ENCODE data around the gene SULT1E1.

SULT1E1 gene

GRCh38 chr4:69860052-69860451 is at the start of gene SULT1E1:
Gene SULT1E1 (minus strand): TSS chr4:69860145. CDS start chr4:69857644, 2,501 bp downstream.
- in situ Hi-C loops (cut with HindIII; ENCODE audit: low sequenced_read_pairs): no loop called here
- no peak for TF ChIP-seq CTCF (IDR thresholded peaks at IDR 0.05; ENCODE audit: low read depth, low read length)
- peak; percentile 53 for DNase-seq (ENCODE audit: low read depth, low spot score)
- H3K4me3 ChIP-seq (ENCODE audit: low read depth, low read length): no peak within 1 kb of the TSS

- DNase-seq (ENCODE audit: low read depth, low spot score): no peak
- no peak for TF ChIP-seq CTCF (IDR thresholded peaks at IDR 0.05; ENCODE audit: low read depth, low read length)
- no peak overlapping the region for H3K4me3 ChIP-seq (ENCODE audit: low read depth, low read length)
- in situ Hi-C loops (cut with HindIII; ENCODE audit: low sequenced_read_pairs): no loop called here
These were observed 49.2 kb upstream of the SULT1E1 start for GRCh38 chr4:69909195-69909594.

GRCh38 chr4:69907151-69907550 is 47.2 kb upstream of the SULT1E1 start:
- no peak for TF ChIP-seq CTCF (IDR thresholded peaks at IDR 0.05; ENCODE audit: low read depth, low read length)
- no peak overlapping the region for H3K4me3 ChIP-seq (ENCODE audit: low read depth, low read length)
- DNase-seq (ENCODE audit: low read depth, low spot score): no peak
- in situ Hi-C loops (cut with HindIII; ENCODE audit: low sequenced_read_pairs): no loop called here

GRCh38 chr4:69896530-69897116 is 36.7 kb upstream of the SULT1E1 start:
- peak; percentile 20 for DNase-seq (ENCODE audit: low read depth, low spot score)

GRCh38 chr4:69894721-69895120 is 34.8 kb upstream of the SULT1E1 start:
- no peak overlapping the region for H3K4me3 ChIP-seq (ENCODE audit: low read depth, low read length)
- in situ Hi-C loops (cut with HindIII; ENCODE audit: low sequenced_read_pairs): no loop called here
- no peak for TF ChIP-seq CTCF (IDR thresholded peaks at IDR 0.05; ENCODE audit: low read depth, low read length)
- no peak for DNase-seq (ENCODE audit: low read depth, low spot score)

More at GRCh38 chr4:69896530-69897116, 36.7 kb upstream of the SULT1E1 start:
- TF ChIP-seq CTCF (IDR thresholded peaks at IDR 0.05; ENCODE audit: low read depth, low read length): peak; percentile 53
- no peak overlapping the region for H3K4me3 ChIP-seq (ENCODE audit: low read depth, low read length)
- in situ Hi-C loops (cut with HindIII; ENCODE audit: low sequenced_read_pairs): no loop called here

GRCh38 chr4:69894186-69894585 is 34.2 kb upstream of the SULT1E1 start:
- in situ Hi-C loops (cut with HindIII; ENCODE audit: low sequenced_read_pairs): no loop called here
- no peak for DNase-seq (ENCODE audit: low read depth, low spot score)
- no peak overlapping the region for H3K4me3 ChIP-seq (ENCODE audit: low read depth, low read length)
- no peak for TF ChIP-seq CTCF (IDR thresholded peaks at IDR 0.05; ENCODE audit: low read depth, low read length)

All from astrocyte of the spinal cord (primary cell).